ENCODE data around the gene VTA1. TPM values are rescaled to one million over a fixed set of nuclear protein-coding genes. Genes with fewer than 3 reads are reported as not detected.

The VTA1 gene
- polyA plus RNA-seq, 3 donors: 15.9 to 97.3 (median 74.8) TPM

GRCh38 chr6:142162780-142163179 lies 15.7 kb downstream of the VTA1 start:
- no peak for DNase-seq
- H3K27ac ChIP-seq (ENCODE audit: low read depth in 1 of 2, low read length in 2 of 2): no peak overlapping the region
- no peaks in the 10 kb centered on the region for H3K9me3 ChIP-seq (replicated peaks in 1 of 2; ENCODE audit: control insufficient read depth in 1 of 2, insufficient read depth in 1 of 2, low read length in 2 of 2)
- peaks cover 18 to 23% of the 10 kb centered on the region in 2 donors for H3K36me3 ChIP-seq (replicated peaks in 1 of 2; ENCODE audit: control insufficient read depth in 1 of 2, insufficient read depth in 2 of 2, low read length in 2 of 2)
- no peak overlapping the region for H3K4me3 Mint-ChIP-seq
- peaks cover 16 to 23% of the 10 kb centered on the region in 2 donors for H3K36me3 Mint-ChIP-seq
- H3K4me1 Mint-ChIP-seq: peaks cover 2% of the 10 kb centered on the region
- WGBS (ENCODE audit: insufficient coverage): 100% methylated on average over 1 of the region's 1 CpG
- no peak overlapping the region for H3K9ac ChIP-seq (ENCODE audit: insufficient read depth, low read length, poor library complexity, severe bottlenecking)
- H3K27me3 ChIP-seq (ENCODE audit: control insufficient read depth in 2 of 2, insufficient read depth in 2 of 2, low read length in 2 of 2): no peaks in the 10 kb centered on the region
- no peaks in the 10 kb centered on the region for H3K9me3 Mint-ChIP-seq
- no peak for TF ChIP-seq CTCF (IDR thresholded peaks at IDR 0.05)
- H3K79me2 ChIP-seq (ENCODE audit: insufficient read depth, low read length): peaks cover 83% of the 10 kb centered on the region
- no peaks in the 10 kb centered on the region for H3K27me3 Mint-ChIP-seq (ENCODE audit: low read depth in 3 of 3)
- peaks cover 81% of the 10 kb centered on the region for H4K20me1 ChIP-seq (ENCODE audit: insufficient read depth, low read length)
- H3K4me3 ChIP-seq (replicated peaks in 1 of 3; ENCODE audit: low read depth in 2 of 3, low read length in 3 of 3): no peak overlapping the region
- H2AFZ ChIP-seq (ENCODE audit: insufficient read depth, low read depth, low read length, poor library complexity, severe bottlenecking): no peak overlapping the region
- intact Hi-C loops (cut with micrococcal nuclease): no loop called here
- no peak overlapping the region for H3K4me2 ChIP-seq (replicated peaks; ENCODE audit: extremely low read depth, low read length, poor library complexity, severe bottlenecking)
- H3K4me1 ChIP-seq (ENCODE audit: control insufficient read depth in 1 of 2, insufficient read depth in 2 of 2, low read length in 2 of 2): no peaks in the 10 kb centered on the region
- peak overlapping the region in 1 of 7 donors; percentile 2 for H3K27ac Mint-ChIP-seq

- Mint-ChIP-seq H3K4me1 (peaks cover 2% of the 10 kb centered on the region), H3K4me3 (no peak overlapping the region), H3K27me3 (ENCODE audit: low read depth in 3 of 3) (no peaks in the 10 kb centered on the region), H3K9me3 (no peaks in the 10 kb centered on the region), H3K27ac (no peak overlapping the region), H3K36me3 (peaks cover 25 to 46% of the 10 kb centered on the region in 2 donors)
- Histone ChIP-seq H3K4me1 (ENCODE audit: control insufficient read depth in 1 of 2, insufficient read depth in 2 of 2, low read length in 2 of 2) (no peaks in the 10 kb centered on the region), H3K4me3 (replicated peaks in 1 of 3; ENCODE audit: low read depth in 2 of 3, low read length in 3 of 3) (no peak overlapping the region), H3K79me2 (ENCODE audit: insufficient read depth, low read length) (peaks cover 60% of the 10 kb centered on the region), H3K27me3 (ENCODE audit: control insufficient read depth in 2 of 2, insufficient read depth in 2 of 2, low read length in 2 of 2) (no peaks in the 10 kb centered on the region), H4K20me1 (ENCODE audit: insufficient read depth, low read length) (peaks cover 64% of the 10 kb centered on the region), H3K9ac (ENCODE audit: insufficient read depth, low read length, poor library complexity, severe bottlenecking) (no peak overlapping the region), H3K9me3 (replicated peaks in 1 of 2; ENCODE audit: control insufficient read depth in 1 of 2, insufficient read depth in 1 of 2, low read length in 2 of 2) (no peaks in the 10 kb centered on the region), H3K4me2 (replicated peaks; ENCODE audit: extremely low read depth, low read length, poor library complexity, severe bottlenecking) (no peak overlapping the region), H3K27ac (ENCODE audit: low read depth in 1 of 2, low read length in 2 of 2) (no peak overlapping the region), H3K36me3 (replicated peaks in 1 of 2; ENCODE audit: control insufficient read depth in 1 of 2, insufficient read depth in 2 of 2, low read length in 2 of 2) (peaks cover 35 to 42% of the 10 kb centered on the region in 2 donors), H2AFZ (ENCODE audit: insufficient read depth, low read depth, low read length, poor library complexity, severe bottlenecking) (no peak overlapping the region)
- 100% methylated on average over 3 of the region's 4 CpGs for WGBS (ENCODE audit: insufficient coverage)
- DNase-seq: no peak
- intact Hi-C loops (cut with micrococcal nuclease): no loop called here
- TF ChIP-seq CTCF (IDR thresholded peaks at IDR 0.05): no peak
Observed at GRCh38 chr6:142165227-142165626, 18.2 kb downstream of the VTA1 start.
